Osteocyte (in vitro differentiated cells): ENCODE data around the gene PTP4A2. TPM values are rescaled to one million over a fixed set of nuclear protein-coding genes. Genes with fewer than 3 reads are reported as not detected.

Experiments
- DNase-seq: peaks from one replicate; pipeline ENCODE4 v3.0.0; 2021; ENCODE audit warnings: mixed read lengths; ENCODE audit not compliant: unreplicated experiment; ENCODE audit errors: extremely low spot score
- H3K27ac Mint-ChIP-seq: one replicate; pipeline ENCODE4 v1.8.0; 2021; ENCODE audit warnings: mild to moderate bottlenecking, mixed read lengths; ENCODE audit not compliant: unreplicated experiment
- H3K27me3 Mint-ChIP-seq: one replicate; pipeline ENCODE4 v1.8.0; 2021; ENCODE audit warnings: mixed read lengths; ENCODE audit not compliant: unreplicated experiment
- H3K36me3 Mint-ChIP-seq: one replicate; pipeline ENCODE4 v1.8.0; 2021; ENCODE audit warnings: mixed read lengths; ENCODE audit not compliant: unreplicated experiment
- H3K4me1 Mint-ChIP-seq: one replicate; pipeline ENCODE4 v1.8.0; 2021; ENCODE audit warnings: mixed read lengths; ENCODE audit not compliant: unreplicated experiment
- H3K4me3 Mint-ChIP-seq: one replicate; pipeline ENCODE4 v1.8.0; 2021; ENCODE audit warnings: mild to moderate bottlenecking, moderate library complexity, mixed read lengths; ENCODE audit not compliant: unreplicated experiment
- H3K9me3 Mint-ChIP-seq: one replicate; pipeline ENCODE4 v1.8.0; 2021; ENCODE audit warnings: mixed read lengths; ENCODE audit not compliant: unreplicated experiment
- CTCF ChIP-seq: fragments of 200-600 bp; sonication (generic); IDR thresholded peaks from 2 replicates; pipeline ENCODE4 v1.5.0; 2021; ENCODE audit warnings: antibody characterized with exemption, mild to moderate bottlenecking, moderate library complexity
- total RNA-seq: library from RNA; stranded (reverse); gene quantifications from 2 replicates; pipeline ENCODE4 v1.2.1, GENCODE V29; 2021

Gene PTP4A2
- total RNA-seq, 1 donor from 2014 or later = 142 TPM

DNA sequence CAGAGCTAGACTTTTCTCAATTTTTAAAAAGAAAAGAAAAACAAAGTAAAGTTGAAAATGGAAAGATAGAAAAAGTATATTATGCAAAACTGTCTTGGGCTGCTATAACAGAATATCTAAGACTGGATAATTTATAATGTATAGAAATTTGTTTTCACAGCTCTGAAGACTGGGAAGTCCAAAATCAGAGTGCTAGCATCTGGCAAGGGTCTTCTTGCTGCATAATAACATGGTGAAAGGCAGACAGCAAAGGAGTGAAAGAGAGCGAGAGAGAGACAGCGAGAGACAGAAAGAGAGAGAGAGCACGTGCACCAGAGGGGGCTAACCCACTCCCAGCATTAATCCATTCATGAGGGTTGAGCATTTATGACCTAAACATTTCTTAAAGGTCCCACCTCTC lies 63.2 kb downstream of the PTP4A2 start:
- peaks cover 5% of the 10 kb centered on the region for H3K9me3 Mint-ChIP-seq
- no peak for TF ChIP-seq CTCF
- no peak overlapping the region for H3K27ac Mint-ChIP-seq
- peaks cover 4% of the 10 kb centered on the region for H3K36me3 Mint-ChIP-seq
- no peaks in the 10 kb centered on the region for H3K27me3 Mint-ChIP-seq
- no peaks in the 10 kb centered on the region for H3K4me1 Mint-ChIP-seq
- no peak overlapping the region for H3K4me3 Mint-ChIP-seq
- no peak for DNase-seq

- no peak overlapping the region for H3K27ac Mint-ChIP-seq
Measured at GRCh38 chr1:31872658-31873636, 65.2 kb downstream of the PTP4A2 start.

GRCh38 chr1:31871703-31872102 lies 66.5 kb downstream of the PTP4A2 start:
- no peak for DNase-seq
- TF ChIP-seq CTCF = no peak
- peaks cover 4% of the 10 kb centered on the region for H3K36me3 Mint-ChIP-seq
- H3K27ac Mint-ChIP-seq = no peak overlapping the region
- H3K9me3 Mint-ChIP-seq = peaks cover 5% of the 10 kb centered on the region
- H3K27me3 Mint-ChIP-seq = peaks cover 7% of the 10 kb centered on the region
- no peaks in the 10 kb centered on the region for H3K4me1 Mint-ChIP-seq
- no peak overlapping the region for H3K4me3 Mint-ChIP-seq

More at GRCh38 chr1:31872658-31873636, 65.2 kb downstream of the PTP4A2 start:
- peaks cover 4% of the 10 kb centered on the region for H3K36me3 Mint-ChIP-seq
- peaks cover 5% of the 10 kb centered on the region for H3K9me3 Mint-ChIP-seq
- peaks cover 1% of the 10 kb centered on the region for H3K27me3 Mint-ChIP-seq
- no peak overlapping the region for H3K4me3 Mint-ChIP-seq
- no peak for TF ChIP-seq CTCF
- H3K4me1 Mint-ChIP-seq = no peaks in the 10 kb centered on the region
- DNase-seq = no peak

GRCh38 chr1:31870086-31870736 lies 68.0 kb downstream of the PTP4A2 start:
- H3K4me3 Mint-ChIP-seq = no peak overlapping the region
- no peak overlapping the region for H3K27ac Mint-ChIP-seq
- H3K36me3 Mint-ChIP-seq = peaks cover 4% of the 10 kb centered on the region
- peaks cover 7% of the 10 kb centered on the region for H3K27me3 Mint-ChIP-seq
- H3K4me1 Mint-ChIP-seq = no peaks in the 10 kb centered on the region
- TF ChIP-seq CTCF = no peak
- DNase-seq = no peak
- H3K9me3 Mint-ChIP-seq = peaks cover 5% of the 10 kb centered on the region

GRCh38 chr1:31869449-31869848 lies 68.7 kb downstream of the PTP4A2 start:
- Mint-ChIP-seq H3K9me3 (peaks cover 5% of the 10 kb centered on the region), H3K4me1 (no peaks in the 10 kb centered on the region), H3K4me3 (no peak overlapping the region), H3K27ac (no peak overlapping the region), H3K36me3 (peaks cover 4% of the 10 kb centered on the region), H3K27me3 (peaks cover 7% of the 10 kb centered on the region)
- DNase-seq = no peak
- TF ChIP-seq CTCF = no peak
